GM18861 (cell line): ENCODE measurements around the gene ABCA5.
"Not testable (repeated sequence)": the region's sequence is repeated elsewhere in the genome, so short reads cannot be mapped to it uniquely, and the experiment has no call there.

Source experiments
- ATAC-seq: cut with Tn5 transposase; IDR thresholded peaks from one replicate; pipeline ENCODE4 v1.9.1; 2021; ENCODE audit not compliant: unreplicated experiment

The ABCA5 gene

DNA sequence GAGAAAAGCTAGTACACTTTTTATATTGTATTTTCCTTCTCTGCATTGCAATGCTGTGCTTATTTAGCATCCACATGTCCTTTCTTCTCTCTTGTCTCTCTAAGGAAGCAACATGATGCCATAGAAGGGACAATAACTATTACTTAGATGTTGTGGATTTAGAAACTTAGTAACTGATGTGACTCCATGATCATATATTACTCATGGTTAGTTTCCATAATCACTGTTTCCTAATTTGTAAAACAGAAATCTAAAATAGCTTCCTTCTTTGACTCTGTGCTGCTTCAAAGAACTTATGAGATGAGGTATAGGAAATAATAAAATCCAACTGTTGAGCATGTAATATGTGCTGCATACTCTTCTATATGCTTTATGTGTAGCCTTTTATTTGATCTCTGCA lies 6.6 kb upstream of the ABCA5 start:
- ATAC-seq = no peak

DNA sequence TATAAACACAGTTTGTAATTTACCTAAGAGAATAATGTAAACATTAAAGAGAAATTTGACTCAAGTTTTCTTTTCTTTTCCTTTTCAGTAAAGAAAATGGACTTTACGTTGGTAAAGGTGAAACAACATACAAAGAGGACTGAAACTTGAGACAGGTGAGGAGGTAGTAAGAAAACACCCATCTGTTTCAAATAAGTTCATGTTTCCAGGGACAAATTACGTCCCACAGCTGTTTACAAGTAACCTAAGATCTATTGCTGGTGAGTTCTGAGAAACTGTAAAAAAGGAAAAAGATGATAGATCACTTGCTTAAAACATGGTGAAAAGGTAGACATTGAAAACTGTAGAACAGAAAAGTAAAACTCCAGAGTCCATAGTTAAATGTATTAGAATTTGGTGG lies 4.8 kb upstream of the ABCA5 start:
- ATAC-seq = no peak

- ATAC-seq = no peak
Observed at GRCh38 chr17:69326377-69327059, 415 bp downstream of the ABCA5 start.

- ATAC-seq = no peak
Observed at GRCh38 chr17:69325518-69326376, 1.2 kb downstream of the ABCA5 start.

DNA sequence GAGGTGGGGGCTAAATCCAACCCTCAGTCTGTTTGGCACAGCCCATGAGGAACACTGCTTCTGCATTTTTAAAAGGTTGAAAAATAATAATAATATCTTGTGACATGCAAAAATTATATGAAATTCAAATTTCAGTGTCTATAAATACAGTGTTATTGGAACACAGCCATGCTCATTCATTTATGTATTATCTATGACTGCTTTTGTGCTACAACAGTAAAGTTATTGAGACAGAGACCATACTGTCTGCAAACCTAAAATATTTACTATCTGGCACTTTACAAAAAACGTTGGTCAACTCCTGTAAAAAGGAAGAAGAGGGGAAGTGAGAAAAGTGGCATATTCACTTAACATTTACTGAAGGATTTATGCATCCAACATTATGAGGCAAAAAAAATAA lies 3.1 kb downstream of the ABCA5 start:
- no peak for ATAC-seq

DNA sequence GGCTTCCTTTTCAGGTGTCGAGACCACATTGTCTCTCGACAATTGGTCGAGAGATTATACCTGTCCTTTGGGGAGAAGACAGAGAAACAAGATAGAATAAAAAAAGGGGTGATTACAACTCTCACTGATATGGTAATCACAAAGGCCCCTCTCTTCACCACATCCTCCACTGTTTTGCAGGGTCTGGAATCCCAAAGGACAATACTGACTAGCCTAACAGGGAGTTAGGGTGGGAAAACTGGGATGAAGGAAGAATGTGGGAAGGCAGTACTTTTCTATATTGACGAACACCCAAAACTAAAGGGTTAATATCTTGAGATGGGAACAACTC lies 6.1 kb downstream of the ABCA5 start:
- ATAC-seq = no peak

- ATAC-seq = no peak
Observed at GRCh38 chr17:69320210-69320907, 6.6 kb downstream of the ABCA5 start.

DNA sequence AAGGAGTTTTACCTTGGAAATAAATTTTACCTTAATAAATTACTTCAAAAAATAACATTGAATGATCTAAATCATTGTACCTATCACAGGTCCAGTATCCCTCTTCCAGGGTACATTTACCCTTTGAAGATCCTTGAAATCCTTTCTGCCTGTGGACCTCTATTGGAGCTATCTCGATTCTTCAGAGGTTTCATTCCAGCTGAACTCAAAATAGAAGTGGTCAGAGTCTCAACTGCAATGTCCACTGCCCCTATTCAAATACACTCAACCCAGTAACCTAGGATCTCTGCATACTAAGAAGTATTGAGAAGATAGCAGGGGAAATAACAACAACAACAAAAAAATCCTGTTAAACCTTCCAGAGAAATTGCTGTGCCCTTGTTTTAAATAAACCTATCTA lies 9.3 kb downstream of the ABCA5 start:
- ATAC-seq = no peak

DNA sequence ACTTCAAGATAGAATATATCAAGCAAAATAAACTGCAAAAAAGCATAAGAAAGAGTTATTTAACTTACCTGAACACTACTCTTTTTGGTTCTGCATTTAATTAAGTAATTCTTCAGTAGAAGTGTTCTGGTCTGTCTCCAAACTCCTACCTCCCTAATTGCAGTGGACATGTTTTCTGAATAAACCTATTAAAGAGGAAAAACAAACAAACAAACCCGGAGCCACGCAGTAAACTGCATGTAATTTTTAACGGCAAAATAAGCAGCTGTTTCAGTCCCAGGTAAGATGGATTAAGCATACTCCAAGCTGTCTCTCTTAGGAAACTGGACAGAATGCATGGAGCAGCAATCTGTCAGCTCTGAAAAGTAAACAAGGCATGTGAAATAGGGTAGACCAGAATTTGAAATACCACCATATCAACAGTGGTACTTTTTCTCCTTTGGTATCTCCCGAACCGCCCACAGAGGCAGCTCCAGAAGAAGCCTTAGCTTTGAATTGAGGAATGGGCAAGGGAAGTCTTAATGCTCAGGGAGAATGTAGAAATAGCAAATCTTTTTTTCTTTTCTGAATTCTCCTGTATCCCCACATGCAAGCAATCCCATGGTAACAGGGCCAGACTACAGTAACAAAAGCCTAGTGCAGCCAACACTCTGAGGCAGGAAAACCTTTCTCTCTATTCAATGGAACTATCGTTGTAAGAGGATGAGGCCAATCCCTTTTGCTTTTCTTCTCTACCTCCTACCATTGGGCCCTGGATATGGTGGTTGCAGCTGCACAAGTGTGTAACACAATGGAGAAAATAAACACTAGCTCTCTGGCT lies 12.5 kb downstream of the ABCA5 start:
- no peak for ATAC-seq

GRCh38 chr17:69305177-69305576 lies 21.8 kb downstream of the ABCA5 start:
- no peak for ATAC-seq

DNA sequence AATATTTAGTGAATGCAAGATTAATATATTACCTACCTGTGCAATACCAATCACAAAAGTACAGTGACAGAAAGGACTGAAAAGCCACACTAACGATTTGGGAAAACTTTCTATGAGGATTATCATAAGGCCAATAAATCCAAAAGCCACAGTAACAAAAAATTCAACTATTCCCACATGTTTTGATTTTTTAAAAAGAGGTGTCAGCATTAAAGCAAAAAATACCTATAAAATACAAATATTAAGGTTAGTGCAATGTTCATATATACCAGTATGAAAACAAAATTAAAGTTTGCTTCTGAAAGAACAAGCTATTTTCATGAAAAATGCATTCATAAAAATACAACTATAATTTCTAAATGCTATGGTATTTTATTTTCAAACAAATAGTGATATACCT lies 24.3 kb downstream of the ABCA5 start:
- no peak for ATAC-seq

- no peak for ATAC-seq
Observed at GRCh38 chr17:69300222-69300621, 26.7 kb downstream of the ABCA5 start.

DNA sequence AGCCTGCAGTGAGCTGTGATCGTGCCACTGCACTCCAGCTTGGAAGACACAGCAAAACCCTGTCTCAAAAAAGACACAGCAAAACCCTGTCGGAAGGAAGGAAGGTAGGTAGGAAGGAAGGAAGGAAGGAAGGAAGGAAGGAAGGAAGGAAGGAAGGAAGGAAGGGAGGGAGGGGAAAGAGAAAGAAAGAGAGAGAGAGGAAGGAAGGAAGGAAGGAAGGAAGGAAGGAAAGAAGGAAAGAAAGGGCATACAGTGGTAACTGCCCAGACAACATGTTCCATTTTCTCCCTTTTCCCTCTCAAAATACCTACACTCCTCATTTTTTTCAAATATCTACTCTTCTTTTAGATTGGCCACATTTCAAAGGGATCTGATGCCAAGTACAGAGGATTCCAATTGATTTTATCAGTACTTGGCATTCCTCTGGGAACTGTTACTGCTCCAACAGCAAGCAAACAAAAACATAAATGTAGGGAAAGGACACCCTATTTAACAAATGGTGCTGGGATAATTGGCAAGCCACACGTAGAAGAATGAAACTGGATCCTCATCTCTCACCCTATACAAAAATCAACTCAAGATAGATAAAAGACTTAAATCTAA lies 28.7 kb downstream of the ABCA5 start:
- not testable (repeated sequence) for ATAC-seq

DNA sequence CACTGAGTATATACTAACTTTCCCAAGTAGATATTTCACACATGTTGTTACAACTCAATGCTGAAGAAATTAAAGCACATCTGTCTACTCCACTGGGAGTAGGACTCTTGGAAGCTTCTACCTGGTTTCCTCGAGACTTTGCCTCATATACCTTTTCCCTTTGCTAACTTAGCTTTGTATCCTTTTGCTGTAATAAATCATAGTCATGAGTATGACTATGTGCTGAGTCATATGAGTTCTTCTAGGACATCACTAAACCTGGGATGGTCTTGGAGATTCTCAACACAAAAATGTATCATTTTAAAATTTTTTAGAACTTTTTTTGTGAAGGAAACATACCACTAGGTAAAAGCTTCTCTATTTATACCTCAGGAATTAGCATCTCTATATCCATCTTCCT lies 39.8 kb downstream of the ABCA5 start:
- no peak for ATAC-seq

GRCh38 chr17:69286257-69286656 lies 40.7 kb downstream of the ABCA5 start:
- ATAC-seq = no peak

DNA sequence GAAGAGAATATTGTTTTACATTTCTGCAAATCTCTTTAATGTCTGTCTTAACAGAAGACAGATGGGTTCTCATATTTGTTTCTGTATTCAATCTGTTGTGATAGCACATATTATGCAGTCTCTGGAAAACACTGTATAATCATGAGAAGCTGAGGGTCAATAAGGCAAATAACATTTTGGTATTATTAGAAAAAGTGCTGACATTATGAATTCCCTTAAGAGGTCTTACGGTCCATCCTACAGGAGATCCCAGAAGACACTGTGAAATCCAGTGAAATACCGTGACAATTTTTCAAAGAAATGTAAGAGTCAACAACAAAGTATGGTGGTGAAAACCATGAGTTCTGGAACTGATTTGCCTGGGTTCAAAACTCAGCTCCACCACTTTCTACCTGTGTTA lies 42.3 kb downstream of the ABCA5 start:
- no peak for ATAC-seq

GRCh38 chr17:69282002-69282401 lies 44.9 kb downstream of the ABCA5 start:
- ATAC-seq = no peak

DNA sequence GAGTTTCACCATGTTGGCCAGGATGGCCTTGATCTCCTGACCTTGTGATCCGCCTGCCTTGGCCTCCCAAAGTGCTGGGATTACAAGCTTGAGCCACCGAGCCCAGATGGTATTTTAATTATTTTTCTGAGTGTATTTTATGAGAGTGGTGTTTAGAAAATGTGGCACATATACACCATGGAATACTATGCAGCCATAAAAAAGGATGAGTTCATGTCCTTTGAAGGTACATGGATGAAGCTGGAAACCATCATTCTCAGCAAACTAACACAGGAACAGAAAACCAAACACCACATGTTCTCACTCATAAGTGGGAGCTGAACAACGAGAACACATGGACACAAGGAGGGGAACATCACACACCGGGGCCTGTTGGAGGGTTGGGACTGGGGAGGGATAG lies 50.7 kb downstream of the ABCA5 start:
- ATAC-seq = not testable (repeated sequence)

DNA sequence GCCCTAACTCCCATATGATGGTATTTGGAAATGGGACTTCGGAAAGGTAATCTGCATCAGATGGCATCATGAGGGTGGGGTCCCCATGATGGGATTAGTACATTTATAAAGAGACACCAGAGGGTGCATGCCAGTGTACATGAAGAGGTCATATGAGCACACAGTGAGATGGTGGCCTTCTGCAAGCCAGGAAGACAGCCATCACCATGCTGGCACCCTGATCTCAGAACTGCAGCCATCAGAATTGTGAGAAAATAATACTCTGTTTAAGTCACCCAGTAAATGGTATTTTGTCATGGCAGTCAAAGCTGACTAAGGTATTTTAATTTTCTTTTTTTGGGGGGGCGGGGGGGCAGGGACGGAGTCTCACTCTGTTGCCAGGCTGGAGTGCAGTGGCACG lies 51.2 kb downstream of the ABCA5 start:
- no peak for ATAC-seq

DNA sequence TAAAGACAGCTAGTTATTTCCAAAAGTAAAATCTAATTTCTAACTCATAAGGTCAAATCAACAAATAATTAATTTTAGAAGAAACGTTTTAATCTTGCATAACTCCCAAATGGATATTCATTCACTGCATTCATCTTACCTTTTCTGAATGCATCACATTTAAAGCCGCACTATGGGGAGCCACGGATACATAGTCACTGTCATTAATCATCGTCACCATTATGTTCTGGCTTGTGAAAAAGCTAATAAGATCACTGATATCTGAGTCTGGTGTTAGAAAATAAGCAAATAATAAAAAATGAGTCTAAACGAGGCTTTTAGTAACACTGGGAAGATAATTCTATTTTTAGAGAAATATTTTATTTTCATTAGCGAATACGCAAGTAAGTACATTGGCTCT lies 55.9 kb downstream of the ABCA5 start:
- ATAC-seq = no peak
